ENCODE measurements around the gene GCSAM.

GCSAM gene

DNA sequence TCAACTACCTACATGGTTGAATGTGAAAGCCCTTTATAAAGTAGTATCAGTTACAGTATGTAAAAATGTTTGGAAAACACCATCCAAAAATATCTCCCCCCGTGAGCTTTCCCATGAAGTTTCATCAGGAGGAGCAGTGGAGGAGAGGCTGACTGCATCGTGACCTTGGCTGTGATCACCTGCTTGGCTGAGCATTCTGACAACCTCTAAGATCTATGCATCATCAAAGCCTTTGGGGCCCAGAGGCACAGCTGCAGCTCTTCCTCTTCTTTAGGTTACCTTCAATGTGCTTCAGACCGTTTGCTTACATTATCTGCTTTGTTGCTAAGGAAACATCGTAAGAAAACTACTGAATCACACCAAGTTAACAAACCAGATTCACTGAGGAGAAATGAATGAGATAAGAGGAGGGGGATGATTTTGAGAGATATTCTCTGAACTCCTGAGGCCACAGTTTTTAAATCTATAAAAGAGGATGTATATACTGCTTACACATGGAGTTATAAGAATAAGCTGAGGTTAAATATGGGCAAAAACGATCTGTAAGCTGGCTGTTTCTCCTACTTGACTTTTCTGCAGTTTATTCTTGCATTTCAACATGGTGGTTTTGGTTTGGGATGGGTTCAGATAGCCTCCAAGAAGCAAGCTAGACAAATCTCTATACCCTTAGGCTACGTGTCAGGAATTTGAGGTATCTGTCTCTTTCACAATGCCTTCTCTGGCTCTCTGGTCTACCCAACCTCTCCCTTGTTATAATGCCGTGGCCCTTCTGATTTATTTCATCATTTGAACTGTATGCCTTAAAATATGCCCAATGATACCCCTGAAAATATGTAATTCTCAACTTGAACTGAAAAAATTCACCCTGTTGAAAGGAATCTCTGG lies 4.0 kb downstream of the GCSAM start:
- DNase-seq = peak; percentile 34

DNA sequence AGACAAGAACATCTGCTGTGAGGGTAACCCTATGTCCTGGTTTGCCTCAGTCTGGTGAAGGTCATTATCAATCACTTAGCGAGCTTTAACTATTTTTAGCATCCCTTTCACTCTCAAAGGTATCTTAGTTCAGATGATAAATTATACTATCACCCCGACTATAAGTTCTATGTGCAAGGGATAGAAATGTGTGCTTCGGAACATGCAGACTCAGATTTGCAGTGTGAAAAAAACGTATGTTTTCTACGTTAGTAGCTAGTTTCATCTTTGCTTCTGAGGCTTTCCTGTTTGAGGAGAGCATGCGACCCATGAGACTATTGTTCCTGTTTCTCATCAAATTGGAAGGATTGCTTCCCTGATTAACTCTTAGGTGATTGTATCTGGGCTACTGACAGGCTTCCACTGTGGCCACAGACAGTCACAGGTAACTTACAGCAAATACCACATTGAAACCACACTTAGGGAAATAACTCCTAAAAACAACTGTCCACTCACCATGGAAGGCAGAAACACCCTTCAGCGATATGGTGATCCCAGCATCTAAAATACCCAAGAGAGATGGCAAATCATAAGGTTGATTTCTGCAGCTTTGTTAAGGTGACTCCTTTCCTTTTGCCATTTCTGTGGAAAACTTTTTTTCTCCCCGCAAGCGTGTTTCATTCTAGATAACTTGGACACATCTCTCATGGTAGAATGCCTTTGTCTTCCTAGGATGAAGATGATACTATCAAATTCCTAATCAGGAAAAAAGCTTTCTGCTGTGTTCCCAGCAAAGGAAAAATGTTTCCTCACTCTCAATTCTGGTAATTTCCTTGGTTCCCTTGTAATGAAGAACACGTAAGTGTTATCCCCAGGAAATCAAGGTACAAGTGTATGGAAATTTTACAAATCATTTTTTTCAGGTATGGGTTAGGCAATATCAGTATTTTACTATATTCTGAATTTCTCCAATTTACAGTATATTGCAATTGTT lies 5.2 kb downstream of the GCSAM start:
- peak; percentile 54 for DNase-seq

GRCh38 chr3:112126511-112126911 lies 6.5 kb downstream of the GCSAM start:
- no peak for DNase-seq

DNA sequence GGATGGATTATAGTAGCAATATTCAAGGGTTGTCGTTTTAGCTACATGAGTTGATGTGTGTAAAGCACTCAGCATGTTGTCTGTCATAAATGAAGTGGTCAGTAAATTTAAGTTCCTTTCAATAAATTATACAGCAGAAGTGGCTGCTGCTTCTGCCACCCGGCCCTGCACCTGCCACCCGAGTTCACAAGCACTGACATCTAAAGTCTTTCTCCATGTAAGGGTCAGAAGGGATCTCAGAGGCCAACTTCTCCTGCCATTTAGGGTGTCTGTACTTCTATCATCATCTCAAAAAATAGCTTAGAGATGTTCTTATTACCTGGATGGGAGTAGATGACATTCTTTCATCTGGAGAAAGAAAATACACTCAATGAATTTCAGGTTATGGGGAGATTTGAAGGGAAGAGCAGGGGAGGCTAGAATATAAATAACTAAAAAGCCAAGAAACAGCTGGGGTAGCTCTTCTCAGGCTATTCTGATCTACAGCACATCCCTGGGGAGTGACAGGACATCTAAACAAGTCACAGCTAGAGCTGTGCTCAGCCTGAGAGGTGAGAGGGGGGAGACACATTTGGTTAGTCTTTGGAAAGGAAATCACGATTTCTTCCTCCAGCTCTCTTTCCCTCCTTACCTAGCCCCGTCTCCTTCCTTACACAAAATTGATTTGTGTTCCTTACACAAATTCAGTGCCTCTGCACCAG lies 8.0 kb downstream of the GCSAM start:
- DNase-seq = no peak

- no peak for DNase-seq
Measured at GRCh38 chr3:112123548-112123947, 9.5 kb downstream of the GCSAM start.

DNA sequence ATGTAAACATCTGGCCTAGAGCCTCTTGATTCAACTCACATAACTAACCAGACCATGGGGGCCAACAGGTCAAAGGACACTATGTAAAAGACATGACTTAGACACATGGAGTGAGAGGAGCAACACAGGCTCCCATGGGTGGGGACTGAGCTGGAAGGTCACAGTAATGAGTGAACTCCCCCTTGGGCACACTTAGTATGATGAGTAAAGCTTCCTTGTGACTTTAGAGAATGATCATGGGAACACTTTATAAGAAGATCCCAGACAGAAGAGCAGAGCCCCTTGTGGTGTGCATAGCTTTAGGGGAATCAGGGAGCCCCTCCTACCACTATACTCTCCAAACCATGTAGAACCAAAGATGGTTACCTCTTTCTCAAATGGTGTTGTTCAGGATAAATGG lies 10.2 kb downstream of the GCSAM start:
- DNase-seq = no peak

DNA sequence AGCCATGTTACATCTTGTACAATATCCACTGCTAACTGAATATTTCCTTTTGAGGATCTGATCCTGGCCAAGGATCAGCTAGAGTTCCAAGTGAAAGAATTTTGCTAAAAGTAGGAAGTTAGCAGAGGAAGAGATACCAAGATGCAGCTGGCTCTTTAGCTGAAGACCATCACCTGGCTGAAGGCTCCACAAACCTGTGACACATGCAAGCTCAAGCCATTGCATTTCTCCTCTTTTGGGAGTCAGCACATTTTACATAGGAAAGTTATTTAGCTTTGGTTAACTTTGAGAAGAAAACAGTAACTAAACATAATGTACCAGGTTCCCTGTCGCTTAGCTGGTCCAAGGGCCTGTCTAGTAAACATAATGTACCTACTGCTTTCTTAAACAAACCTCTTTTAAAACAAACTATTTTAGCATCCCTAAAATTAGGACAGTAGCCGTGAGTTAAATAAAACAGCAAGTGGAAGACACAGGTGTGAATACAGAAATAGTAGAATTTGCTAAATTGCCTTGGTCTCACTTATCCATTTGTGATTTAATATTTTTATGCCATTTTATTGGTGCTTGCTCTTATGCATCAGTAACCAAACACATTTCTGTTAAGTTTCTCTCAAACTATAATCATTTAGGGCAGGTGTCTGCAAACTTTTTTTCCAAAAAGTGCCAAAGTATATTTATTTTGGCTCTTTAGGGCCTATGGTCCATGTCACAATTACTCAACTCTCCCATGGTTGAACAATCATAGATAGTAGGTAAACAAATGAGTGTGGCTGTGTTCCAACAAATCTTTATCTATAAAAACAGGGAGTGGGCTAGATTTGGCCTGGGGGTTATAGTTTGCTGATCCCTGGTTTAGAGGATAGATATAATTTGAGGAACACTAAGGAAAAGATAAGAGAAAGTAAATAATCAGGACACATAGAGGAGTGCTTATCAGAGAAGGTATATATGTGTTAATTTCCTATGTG lies 11.2 kb downstream of the GCSAM start:
- DNase-seq = no peak

- DNase-seq = no peak
Measured at GRCh38 chr3:112119962-112120836, 12.8 kb downstream of the GCSAM start.

- DNase-seq = peak; percentile 53
Measured at GRCh38 chr3:112117841-112118571, 15.0 kb downstream of the GCSAM start.

DNA sequence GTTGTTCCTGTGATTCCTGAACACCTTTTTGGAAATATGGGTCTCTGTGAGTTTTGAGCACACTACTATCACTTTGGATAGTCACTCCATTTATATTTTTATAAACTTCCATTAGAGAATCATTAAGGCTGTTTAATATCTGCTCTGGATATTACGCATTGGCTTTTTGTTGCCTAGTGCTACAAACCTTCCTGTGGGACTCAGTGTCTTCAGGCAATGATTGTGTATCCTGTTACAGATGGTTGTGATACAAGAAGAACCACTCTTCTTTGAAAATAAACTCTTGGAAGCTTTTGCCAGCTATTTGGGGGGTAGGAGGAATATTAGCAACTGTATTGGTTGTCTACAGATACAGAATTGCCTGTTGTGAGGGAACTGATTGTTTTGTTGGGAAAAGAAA lies 15.6 kb downstream of the GCSAM start:
- DNase-seq = no peak

DNA sequence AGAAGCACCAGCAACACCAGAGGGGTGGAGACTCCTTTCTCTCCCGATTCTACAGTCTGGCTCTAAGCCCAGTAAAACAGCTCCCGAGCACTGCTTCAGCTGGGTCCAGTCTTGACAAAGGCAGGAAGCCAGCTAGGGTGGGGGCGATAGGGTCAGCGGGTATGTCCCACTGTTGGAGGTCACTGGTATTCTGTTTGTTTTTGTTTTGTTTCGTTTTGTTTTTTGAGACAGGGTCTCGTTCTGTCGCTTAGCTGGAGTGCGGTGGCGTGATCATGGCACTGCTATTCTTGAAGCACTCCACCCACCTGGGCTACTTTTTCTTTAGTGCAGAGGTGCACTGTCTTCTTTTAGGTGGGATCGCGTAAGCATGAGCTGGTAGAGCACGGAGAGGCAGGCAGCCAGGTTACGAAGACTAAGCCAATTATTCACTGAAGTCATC lies 16.3 kb downstream of the GCSAM start:
- DNase-seq = no peak

GRCh38 chr3:112115806-112116383 lies 17.2 kb downstream of the GCSAM start:
- DNase-seq = no peak

DNA sequence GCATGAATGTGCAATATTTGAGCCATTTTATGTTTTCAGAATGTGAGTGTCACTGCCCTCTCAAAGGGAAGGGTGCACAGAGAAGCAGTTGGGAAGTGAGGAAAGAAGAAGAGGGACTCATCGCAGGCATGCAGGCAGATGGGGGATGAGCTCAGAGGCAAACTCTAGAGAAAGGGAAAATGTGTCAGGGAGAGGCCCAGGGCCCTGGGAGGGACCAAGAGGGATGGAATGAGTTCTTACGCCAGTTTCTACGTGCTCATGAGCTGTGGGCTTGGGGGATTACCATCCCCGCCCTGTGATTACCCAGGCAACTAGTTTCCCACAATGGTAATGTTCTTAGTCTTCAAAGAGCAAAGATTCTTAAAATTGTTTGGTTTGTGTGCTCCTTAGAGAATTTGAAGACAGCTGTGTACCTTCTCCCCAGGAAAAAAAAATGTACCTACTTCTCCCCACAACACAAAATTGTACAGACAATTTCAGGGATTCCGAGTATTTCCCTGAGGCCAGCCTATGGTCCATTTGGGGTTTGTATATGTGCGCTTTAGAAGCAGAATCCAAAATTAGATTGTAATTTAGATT lies 17.8 kb downstream of the GCSAM start:
- peak; percentile 30 for DNase-seq

- DNase-seq = no peak
Measured at GRCh38 chr3:112114576-112115160, 18.4 kb downstream of the GCSAM start.

DNA sequence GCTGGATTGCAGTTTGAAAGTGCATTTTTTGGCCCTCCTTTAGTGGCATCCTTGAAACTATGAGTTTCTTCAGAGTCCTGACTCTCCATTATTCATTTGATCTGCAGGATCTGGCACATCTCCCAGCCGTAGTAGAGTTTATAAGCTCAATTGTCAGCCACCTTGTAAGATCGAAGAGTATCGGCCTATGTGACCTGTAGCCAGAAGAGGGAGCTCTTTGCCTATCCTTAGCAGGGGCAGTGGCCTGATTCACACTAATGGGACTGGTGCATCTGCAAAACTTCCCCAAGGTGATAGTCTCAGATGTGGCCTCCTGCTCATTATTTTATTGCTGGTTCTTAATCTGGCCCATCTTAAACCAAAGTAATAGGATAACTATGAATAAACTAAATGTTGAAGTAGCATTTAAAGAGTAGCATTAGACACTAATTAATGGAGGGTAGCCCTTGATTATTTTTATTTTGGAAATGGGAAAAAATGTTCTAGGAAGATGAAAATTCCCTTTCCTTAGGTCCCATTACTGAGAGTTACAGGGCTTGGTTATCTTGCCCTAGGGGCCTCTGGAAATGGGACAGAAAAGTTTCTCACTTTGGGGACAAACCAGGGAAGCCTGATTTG lies 21.2 kb downstream of the GCSAM start:
- peak; percentile 80 for DNase-seq

- no peak for DNase-seq
Measured at GRCh38 chr3:112109322-112109721, 23.7 kb downstream of the GCSAM start.

DNA sequence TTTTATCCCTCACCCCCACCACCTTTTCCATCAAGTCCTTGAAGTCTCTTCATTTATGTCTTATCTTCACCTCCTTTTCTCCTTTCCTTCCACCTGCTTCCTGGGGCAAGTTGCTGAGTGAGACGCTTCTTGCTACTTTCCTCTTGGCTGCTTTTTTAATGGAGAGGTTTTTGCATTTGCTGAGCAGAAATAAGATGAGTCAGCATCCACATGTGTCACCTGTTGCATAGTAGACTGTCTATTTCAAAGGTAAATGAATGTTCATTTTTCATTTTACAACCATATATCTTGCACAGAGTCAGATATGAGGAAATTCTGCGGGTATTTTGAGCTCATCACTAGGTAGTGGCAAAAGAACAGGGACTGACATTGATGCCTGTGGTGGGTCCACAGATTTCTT lies 28.3 kb downstream of the GCSAM start:
- DNase-seq = no peak

DNA sequence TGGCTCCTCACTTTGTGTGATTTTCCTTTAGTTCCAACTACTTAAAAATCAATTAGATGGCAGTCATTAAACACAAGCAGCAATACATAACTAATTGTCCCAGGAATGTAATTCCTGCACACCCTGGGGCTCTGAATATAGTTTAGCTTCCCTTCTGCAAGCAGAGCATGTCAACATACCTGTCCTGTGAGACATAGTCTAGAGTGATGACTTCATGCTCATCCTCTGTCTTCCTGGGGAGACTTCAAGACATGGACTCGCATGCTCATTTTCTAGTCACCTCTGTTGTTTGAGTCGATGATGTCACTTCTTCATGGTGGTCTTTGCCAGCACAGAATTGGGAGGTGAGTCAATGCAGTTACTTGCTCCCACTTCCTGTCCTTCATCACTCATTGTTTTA lies 31.1 kb downstream of the GCSAM start:
- no peak for DNase-seq

All from suppressor macrophage treated with lipopolysaccharide for 4 hours (primary cell).